Osteoblast (primary cell): ENCODE measurements around the gene SVOP. TPM values are rescaled to one million over a fixed set of nuclear protein-coding genes. Genes with fewer than 3 reads are reported as not detected.

Source experiments
- DNase-seq: peaks from one replicate; pipeline ENCODE4 v3.0.0; 2011; ENCODE audit warnings: low spot score, mixed read lengths; ENCODE audit not compliant: insufficient read length; ENCODE audit errors: missing footprints
- H2AFZ ChIP-seq: 2 replicates; pipeline ENCODE4 v1.6.0; 2011; ENCODE audit warnings: mild to moderate bottlenecking, low read length
- H3K27ac ChIP-seq: 2 replicates; pipeline ENCODE4 v1.5.1; 2011; ENCODE audit warnings: mild to moderate bottlenecking, low read depth, low read length, moderate library complexity
- H3K27me3 ChIP-seq: 2 replicates; pipeline ENCODE4 v1.6.0; 2012; ENCODE audit warnings: mild to moderate bottlenecking, control low read depth, inconsistent platforms, low read length, moderate library complexity; ENCODE audit not compliant: insufficient read depth
- H3K36me3 ChIP-seq: 2 replicates; pipeline ENCODE4 v1.5.1; 2011; ENCODE audit warnings: mild to moderate bottlenecking, low read length, control low read depth, moderate library complexity; ENCODE audit not compliant: insufficient read depth
- H3K4me1 ChIP-seq: 2 replicates; pipeline ENCODE4 v1.5.1; 2011; ENCODE audit warnings: mild to moderate bottlenecking, low read length, control low read depth, moderate library complexity; ENCODE audit not compliant: insufficient read depth
- H3K4me2 ChIP-seq: 2 replicates; pipeline ENCODE4 v1.6.0; 2011; ENCODE audit warnings: mild to moderate bottlenecking, low read length; ENCODE audit not compliant: insufficient read depth
- H3K4me3 ChIP-seq: fragments of 200-600 bp; sonication (generic); 3 replicates; pipeline ENCODE4 v1.5.1; 2012; ENCODE audit warnings: mild to moderate bottlenecking, low read length, inconsistent platforms; ENCODE audit not compliant: insufficient read depth
- H3K79me2 ChIP-seq: 2 replicates; pipeline ENCODE4 v1.6.0; 2012; ENCODE audit warnings: mild to moderate bottlenecking, low read length, control low read depth, inconsistent platforms; ENCODE audit not compliant: insufficient read depth
- H3K9me3 ChIP-seq: 2 replicates; pipeline ENCODE4 v1.5.1; 2011; ENCODE audit warnings: low read depth, low read length, control low read depth
- H4K20me1 ChIP-seq: 2 replicates; pipeline ENCODE4 v1.6.0; 2012; ENCODE audit warnings: mild to moderate bottlenecking, low read length, control low read depth; ENCODE audit not compliant: insufficient read depth
- CTCF ChIP-seq: IDR thresholded peaks from 2 replicates; pipeline ENCODE4 v1.5.1; 2011; ENCODE audit warnings: mild to moderate bottlenecking, low read depth, low read length, moderate library complexity; ENCODE audit errors: extremely low read depth
- total RNA-seq: library from RNA; depleted of rRNA; stranded (reverse); fragments of >200 nt; gene quantifications from 2 replicates; pipeline ENCODE4 v1.2.3, GENCODE V29; 2012

Gene SVOP
- total RNA-seq, 1 donor: not detected

GRCh38 chr12:108906971-108907370 lies 113.9 kb downstream of the SVOP start:
- H3K4me1 ChIP-seq: no peaks in the 10 kb centered on the region
- no peaks in the 10 kb centered on the region for H3K79me2 ChIP-seq
- H3K27me3 ChIP-seq: no peaks in the 10 kb centered on the region
- H3K9me3 ChIP-seq: no peaks in the 10 kb centered on the region
- H3K4me3 ChIP-seq: no peak overlapping the region
- H4K20me1 ChIP-seq: no peaks in the 10 kb centered on the region
- H3K36me3 ChIP-seq: no peaks in the 10 kb centered on the region
- no peak for TF ChIP-seq CTCF
- no peak overlapping the region for H3K27ac ChIP-seq
- no peak overlapping the region for H3K4me2 ChIP-seq
- no peak for DNase-seq
- no peak overlapping the region for H2AFZ ChIP-seq

DNA sequence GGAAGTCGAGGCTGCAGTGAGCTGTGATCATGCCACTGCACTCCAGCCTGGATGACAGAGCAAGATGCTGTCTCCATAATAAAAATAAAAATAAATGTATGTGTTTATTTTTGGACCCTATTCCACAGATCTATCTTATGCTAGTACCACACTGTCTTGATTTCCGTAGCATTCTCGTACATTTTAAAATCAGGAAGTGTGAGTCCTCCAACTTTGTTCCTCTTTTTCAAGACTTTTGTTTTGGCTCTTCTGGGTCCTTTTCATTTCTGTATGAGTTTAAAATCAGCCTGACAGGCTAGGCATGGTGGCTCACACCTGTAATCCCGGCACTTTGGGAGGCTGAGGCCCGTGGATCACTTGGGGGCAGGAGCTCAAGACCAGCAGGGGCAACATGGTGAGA lies 115.1 kb downstream of the SVOP start:
- no peaks in the 10 kb centered on the region for H3K9me3 ChIP-seq
- no peak overlapping the region for H3K27ac ChIP-seq
- no peak for TF ChIP-seq CTCF
- H3K79me2 ChIP-seq: no peaks in the 10 kb centered on the region
- no peaks in the 10 kb centered on the region for H3K27me3 ChIP-seq
- no peaks in the 10 kb centered on the region for H3K36me3 ChIP-seq
- no peak overlapping the region for H2AFZ ChIP-seq
- H3K4me3 ChIP-seq: no peak overlapping the region
- H4K20me1 ChIP-seq: no peaks in the 10 kb centered on the region
- no peak overlapping the region for H3K4me2 ChIP-seq
- DNase-seq: no peak
- H3K4me1 ChIP-seq: no peaks in the 10 kb centered on the region

DNA sequence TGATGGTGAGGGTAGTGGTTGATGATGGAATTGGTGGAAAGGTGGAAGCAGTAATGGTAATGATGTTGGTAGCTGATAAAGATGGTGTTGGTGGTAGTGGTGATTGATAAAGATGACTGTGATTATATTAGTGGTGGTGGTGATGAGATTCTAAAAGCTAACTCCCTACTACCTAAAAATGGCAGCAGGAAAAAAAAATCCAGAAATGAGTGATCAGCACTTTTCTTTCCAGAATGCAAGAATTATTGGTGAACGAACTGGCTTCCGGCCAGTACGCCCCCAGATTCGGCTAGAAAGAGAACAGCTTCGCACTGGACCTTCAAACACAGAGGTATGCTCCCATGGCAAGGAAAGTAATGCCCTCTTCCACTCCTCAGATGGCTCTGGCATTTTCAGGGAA lies 121.7 kb downstream of the SVOP start:
- no peak for DNase-seq
- Histone ChIP-seq H3K4me2 (no peak overlapping the region), H3K27me3 (no peaks in the 10 kb centered on the region), H3K9me3 (no peaks in the 10 kb centered on the region), H4K20me1 (no peaks in the 10 kb centered on the region), H3K4me1 (no peaks in the 10 kb centered on the region), H3K79me2 (no peaks in the 10 kb centered on the region), H2AFZ (no peak overlapping the region), H3K27ac (no peak overlapping the region), H3K4me3 (no peak overlapping the region), H3K36me3 (no peaks in the 10 kb centered on the region)
- TF ChIP-seq CTCF: no peak

DNA sequence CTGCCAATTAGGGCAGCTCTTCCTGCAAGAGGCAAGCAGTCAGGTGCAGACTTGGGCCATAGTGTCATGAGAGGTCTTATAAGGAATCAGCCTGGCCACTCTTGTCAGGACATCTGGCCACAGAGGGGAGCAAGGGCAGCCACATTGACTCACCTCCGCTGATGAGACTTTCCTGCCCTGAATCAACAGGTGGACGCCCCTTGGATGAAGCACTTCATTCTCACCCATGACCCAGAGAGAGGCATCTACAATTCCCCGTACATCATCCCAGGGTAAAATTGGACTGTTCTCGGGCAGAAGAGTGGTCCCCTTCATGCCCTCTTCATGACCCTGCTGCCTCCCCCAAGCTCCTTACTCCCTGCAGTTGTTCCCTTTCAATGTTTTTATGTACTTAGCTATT lies 124.1 kb downstream of the SVOP start:
- no peaks in the 10 kb centered on the region for H3K36me3 ChIP-seq
- H3K79me2 ChIP-seq: no peaks in the 10 kb centered on the region
- no peak overlapping the region for H3K4me3 ChIP-seq
- H4K20me1 ChIP-seq: no peaks in the 10 kb centered on the region
- H3K4me2 ChIP-seq: no peak overlapping the region
- H3K27me3 ChIP-seq: no peaks in the 10 kb centered on the region
- no peaks in the 10 kb centered on the region for H3K9me3 ChIP-seq
- no peak overlapping the region for H3K27ac ChIP-seq
- H2AFZ ChIP-seq: no peak overlapping the region
- DNase-seq: no peak
- TF ChIP-seq CTCF: no peak
- H3K4me1 ChIP-seq: no peaks in the 10 kb centered on the region
